HEK293T (cell line): Measurements from ENCODE around the gene RAD51B.

Experiments used
- ARNT ChIP-seq: fragments of 450-650 bp; IDR thresholded peaks from 2 replicates; pipeline ENCODE4 v1.6.1; 2017; ENCODE audit warnings: mild to moderate bottlenecking
- CTBP1 ChIP-seq: fragments of 450-650 bp; IDR thresholded peaks from 2 replicates; pipeline ENCODE4 v1.6.1; 2016; ENCODE audit warnings: borderline replicate concordance
- ELF4 ChIP-seq: fragments of 450-650 bp; IDR thresholded peaks from 2 replicates; pipeline ENCODE4 v1.6.1; 2017; ENCODE audit warnings: antibody characterized with exemption
- FOXK2 ChIP-seq: fragments of 450-650 bp; IDR thresholded peaks from 2 replicates; pipeline ENCODE4 v1.6.1; 2016; ENCODE audit warnings: mild to moderate bottlenecking
- FOXM1 ChIP-seq: fragments of 450-650 bp; IDR thresholded peaks from 2 replicates; pipeline ENCODE4 v1.6.1; 2017; ENCODE audit warnings: mild to moderate bottlenecking, borderline replicate concordance
- HDGF ChIP-seq: fragments of 450-650 bp; IDR thresholded peaks from 2 replicates; pipeline ENCODE4 v1.6.1; 2017; ENCODE audit warnings: antibody characterized with exemption, borderline replicate concordance
- L3MBTL2 ChIP-seq: fragments of 450-650 bp; conservative IDR thresholded peaks from 2 replicates; pipeline ENCODE4 v1.6.1; 2016; ENCODE audit warnings: mild to moderate bottlenecking
- NFRKB ChIP-seq: fragments of 450-650 bp; IDR thresholded peaks from 2 replicates; pipeline ENCODE4 v1.6.1; 2016; ENCODE audit warnings: mild to moderate bottlenecking, moderate library complexity
- SP1 ChIP-seq: fragments of 450-650 bp; IDR thresholded peaks from 2 replicates; pipeline ENCODE4 v1.6.1; 2017
- SUZ12 ChIP-seq: fragments of 450-650 bp; IDR thresholded peaks from 2 replicates; pipeline ENCODE4 v1.6.1; 2016; ENCODE audit warnings: mild to moderate bottlenecking
- TARDBP ChIP-seq: fragments of 450-650 bp; IDR thresholded peaks from 2 replicates; pipeline ENCODE4 v1.6.1; 2016
- ZNF384 ChIP-seq: fragments of 450-650 bp; IDR thresholded peaks from 2 replicates; pipeline ENCODE4 v1.6.1; 2016
- TF ChIP-seq, protein P1 (sequence below): fragments of 450-650 bp; IDR thresholded peaks from 2 replicates; pipeline ENCODE4 v1.6.1; 2016

DNA sequence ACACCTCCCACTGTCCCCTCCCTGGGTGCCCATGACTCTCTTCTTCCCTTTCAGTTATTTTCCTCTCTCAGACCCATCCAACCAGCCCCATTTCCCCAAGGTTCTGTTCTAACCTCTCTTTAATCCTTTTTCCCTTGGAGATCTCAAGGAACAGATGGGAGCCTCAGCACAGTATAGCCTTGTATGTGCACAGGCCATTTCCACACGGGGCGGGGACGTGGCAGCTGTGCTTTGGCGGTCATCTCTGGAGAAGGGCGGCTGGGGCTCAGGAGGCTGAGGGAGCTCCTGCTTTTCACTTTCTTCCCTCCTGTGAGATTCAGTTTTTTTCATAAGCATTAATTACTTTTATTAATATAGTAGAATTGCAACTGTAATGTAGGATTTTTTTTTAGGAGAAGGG lies 761.1 kb downstream of the RAD51B start:
- TF ChIP-seq SP1 (no peak), TARDBP (no peak), FOXK2 (no peak), L3MBTL2 (no peak), CTBP1 (no peak), ARNT (no peak), ZNF384 (no peak), NFRKB (no peak), SUZ12 (no peak), ELF4 (no peak), HDGF (no peak), FOXM1 (no peak)
- TF ChIP-seq, protein P1, sequence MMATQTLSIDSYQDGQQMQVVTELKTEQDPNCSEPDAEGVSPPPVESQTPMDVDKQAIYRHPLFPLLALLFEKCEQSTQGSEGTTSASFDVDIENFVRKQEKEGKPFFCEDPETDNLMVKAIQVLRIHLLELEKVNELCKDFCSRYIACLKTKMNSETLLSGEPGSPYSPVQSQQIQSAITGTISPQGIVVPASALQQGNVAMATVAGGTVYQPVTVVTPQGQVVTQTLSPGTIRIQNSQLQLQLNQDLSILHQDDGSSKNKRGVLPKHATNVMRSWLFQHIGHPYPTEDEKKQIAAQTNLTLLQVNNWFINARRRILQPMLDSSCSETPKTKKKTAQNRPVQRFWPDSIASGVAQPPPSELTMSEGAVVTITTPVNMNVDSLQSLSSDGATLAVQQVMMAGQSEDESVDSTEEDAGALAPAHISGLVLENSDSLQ, result no peak
